ENCODE data around the gene ARHGDIA.

Gene ARHGDIA

DNA sequence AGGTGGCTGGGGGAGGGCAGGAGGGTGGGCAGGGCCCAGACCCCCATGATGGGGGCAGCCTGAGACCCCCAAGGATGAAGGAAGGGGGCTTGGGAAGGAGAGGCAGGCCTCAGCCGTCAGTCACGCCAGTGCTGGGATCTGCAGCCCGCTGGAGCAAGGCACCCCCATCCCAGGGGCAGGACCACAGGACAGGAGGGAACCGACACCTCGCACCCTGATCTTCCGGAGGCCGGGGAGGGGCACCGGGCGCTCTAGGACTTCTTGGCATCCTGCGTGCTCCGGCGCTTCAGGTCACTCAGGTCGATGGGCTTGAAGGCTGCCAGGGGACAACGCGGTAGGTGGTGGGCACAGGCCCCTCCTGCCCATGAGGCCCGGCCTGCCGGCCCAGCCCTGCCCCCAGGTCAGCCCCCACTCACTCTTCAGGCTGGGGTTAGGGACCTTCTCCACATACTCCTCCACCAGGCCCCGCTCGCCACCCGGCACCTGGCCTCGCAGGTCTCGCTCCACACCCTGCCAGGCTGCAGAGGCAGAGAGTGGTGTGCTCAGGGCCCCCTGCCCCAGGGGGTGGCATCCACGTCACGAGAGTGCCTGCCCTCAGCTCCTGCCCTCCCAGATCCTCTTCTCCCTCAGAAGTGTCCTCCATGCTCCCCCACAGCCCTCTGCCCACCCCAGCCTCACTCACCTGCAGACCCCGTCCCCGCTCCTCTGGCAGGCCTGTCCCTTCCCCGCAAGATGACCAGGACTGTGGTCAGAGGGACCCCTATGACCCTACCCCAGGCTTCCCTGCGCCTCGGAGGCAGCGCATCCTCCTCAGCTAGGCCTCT, 47.9 kb downstream of the ARHGDIA start:
- DNase-seq (ENCODE audit: low read depth): no peak

DNA sequence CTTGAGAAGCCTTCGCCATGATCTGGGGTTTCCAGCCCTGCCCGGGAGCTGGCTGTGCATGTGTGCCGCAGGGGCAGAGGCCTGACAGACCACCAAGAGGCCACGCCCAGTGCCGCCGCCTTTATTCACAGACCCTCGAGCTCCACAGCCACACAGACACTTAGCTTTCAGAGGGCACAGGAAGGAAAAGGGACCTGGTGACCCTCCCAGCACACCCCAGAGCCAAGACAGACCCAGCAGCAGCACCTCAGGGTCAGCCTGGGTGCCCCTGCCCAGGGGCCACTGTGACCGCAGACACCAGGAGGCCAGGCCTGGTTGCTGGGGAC, 48.9 kb downstream of the ARHGDIA start:
- no peak for DNase-seq (ENCODE audit: low read depth)

DNA sequence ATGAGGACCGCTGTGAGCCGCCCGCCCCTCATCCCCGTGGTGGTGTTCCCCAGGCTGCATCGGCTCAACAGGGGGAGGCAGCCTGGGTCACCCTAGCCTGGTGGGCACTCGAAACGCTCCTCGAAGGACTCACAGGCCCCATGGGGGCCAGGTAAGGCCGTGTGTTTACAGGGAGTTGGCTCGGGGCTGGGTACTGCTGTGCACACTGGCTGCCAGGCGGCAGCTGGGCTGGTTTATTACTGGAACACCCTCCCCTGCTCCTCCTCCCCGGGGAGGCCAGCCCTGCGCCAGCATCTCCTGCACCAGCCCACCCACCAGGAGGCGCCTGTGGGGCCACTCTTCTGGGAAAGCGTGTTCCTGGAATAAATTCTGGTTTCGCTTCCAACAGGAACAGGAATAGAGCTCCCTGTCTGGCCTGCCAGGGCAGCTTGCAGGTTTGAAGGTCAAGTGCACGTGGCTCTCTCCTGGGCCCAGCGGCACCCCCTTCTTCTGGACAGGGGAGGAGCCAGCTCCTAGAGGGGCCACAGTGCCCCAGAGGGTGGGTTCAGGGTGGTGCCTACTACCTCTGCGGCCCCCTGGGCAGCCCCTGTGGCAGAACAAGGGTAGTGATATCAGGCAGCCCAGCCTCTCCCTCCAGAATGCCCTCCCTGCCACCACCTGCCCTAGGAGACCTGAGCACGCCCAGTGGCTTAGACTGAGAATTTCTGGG, 49.4 kb downstream of the ARHGDIA start:
- no peak for DNase-seq (ENCODE audit: low read depth)

DNA sequence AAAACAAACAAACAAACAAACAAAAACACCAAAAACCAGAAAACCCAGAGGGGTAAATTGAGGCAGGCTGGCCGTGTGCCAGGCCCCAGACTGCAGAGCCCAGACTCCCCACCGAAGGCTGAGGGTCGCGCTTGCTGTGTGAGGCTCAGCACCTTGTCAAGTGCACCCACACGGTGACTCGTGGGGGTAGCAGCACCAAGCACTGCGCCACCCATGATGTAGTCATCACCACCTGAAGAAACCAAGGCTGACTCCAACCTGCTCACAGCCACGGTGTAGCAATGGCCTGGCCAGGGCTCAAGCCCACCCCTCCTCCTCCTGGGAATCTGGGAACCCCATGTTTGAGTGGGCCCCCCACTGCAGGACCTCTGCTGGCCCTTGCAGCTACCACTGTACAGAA, 50.0 kb downstream of the ARHGDIA start:
- DNase-seq (ENCODE audit: low read depth): no peak

DNA sequence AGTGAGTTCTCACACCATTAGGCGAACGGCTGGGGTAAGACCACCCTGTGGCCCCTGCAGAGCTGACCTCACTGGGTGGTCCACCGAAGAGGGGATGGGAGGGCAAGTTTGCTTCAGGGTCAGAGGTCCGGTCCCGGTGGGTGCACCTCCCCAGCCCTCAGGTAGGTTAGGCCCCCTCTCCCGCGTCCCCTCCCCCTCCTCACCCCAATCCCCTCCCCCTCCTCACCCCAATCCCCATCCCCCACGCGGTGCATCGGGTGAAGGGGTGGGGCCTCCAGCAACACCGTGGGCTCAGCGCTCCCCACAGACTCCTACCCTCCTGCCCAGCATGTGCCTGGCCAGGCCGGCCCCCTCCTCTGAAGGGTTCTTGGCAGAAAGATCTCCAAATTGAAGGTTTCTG, 51.4 kb downstream of the ARHGDIA start:
- no peak for DNase-seq (ENCODE audit: low read depth)

DNA sequence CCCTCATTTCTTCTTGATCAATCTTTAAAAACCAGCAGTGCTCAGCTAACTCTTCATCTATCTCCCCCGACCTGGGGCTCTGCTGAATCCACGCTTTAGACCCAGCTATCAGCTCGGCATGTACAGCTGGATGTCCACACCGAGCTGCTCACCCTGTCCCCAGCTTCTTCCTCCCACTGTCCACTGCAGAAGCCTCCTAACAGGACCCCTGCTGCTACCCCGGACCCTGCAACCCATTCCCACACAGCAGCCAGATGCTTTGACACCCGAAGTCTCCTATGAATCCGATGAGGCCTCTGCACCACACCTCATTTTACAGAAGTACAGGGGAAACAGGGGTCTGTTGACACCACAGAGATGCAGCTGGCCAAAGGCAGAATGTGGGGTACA, 53.4 kb downstream of the ARHGDIA start:
- DNase-seq (ENCODE audit: low read depth): no peak
